Inflammatory macrophage treated with lipopolysaccharide for 4 hours (primary cell): Measurements from ENCODE around the gene STX1A.
A peak's percentile ranks its signal among the peaks of the same experiment; 100 is the strongest.

Source experiments
- DNase-seq: peaks from one replicate; pipeline ENCODE4 v3.0.0-alpha.2; 2020

Gene STX1A

GRCh38 chr7:73706126-73707044, 13.1 kb downstream of the STX1A start:
- DNase-seq, result no peak

- no peak for DNase-seq
Measured at GRCh38 chr7:73705551-73705920, 13.9 kb downstream of the STX1A start.

GRCh38 chr7:73704640-73705550, 14.6 kb downstream of the STX1A start:
- no peak for DNase-seq

- peak; percentile 52 for DNase-seq
Measured at GRCh38 chr7:73703757-73704639, 15.5 kb downstream of the STX1A start.

- DNase-seq, result no peak
Measured at GRCh38 chr7:73703225-73703624, 16.2 kb downstream of the STX1A start.

- DNase-seq, result no peak
Measured at GRCh38 chr7:73702665-73703064, 16.8 kb downstream of the STX1A start.

GRCh38 chr7:73702226-73702625, 17.2 kb downstream of the STX1A start:
- DNase-seq, result no peak

GRCh38 chr7:73701357-73701995, 18.0 kb downstream of the STX1A start:
- DNase-seq, result peak; percentile 57

- no peak for DNase-seq
Measured at GRCh38 chr7:73700581-73701134, 18.8 kb downstream of the STX1A start.

- DNase-seq, result no peak
Measured at GRCh38 chr7:73700069-73700423, 19.4 kb downstream of the STX1A start.

- no peak for DNase-seq
Measured at GRCh38 chr7:73699370-73700068, 19.9 kb downstream of the STX1A start.

GRCh38 chr7:73698410-73698809, 21.1 kb downstream of the STX1A start:
- no peak for DNase-seq

GRCh38 chr7:73696372-73696771, 23.1 kb downstream of the STX1A start:
- DNase-seq, result no peak

GRCh38 chr7:73690646-73691045, 28.8 kb downstream of the STX1A start:
- no peak for DNase-seq

- DNase-seq, result no peak
Measured at GRCh38 chr7:73688288-73688687, 31.2 kb downstream of the STX1A start.

GRCh38 chr7:73685311-73685710, 34.2 kb downstream of the STX1A start:
- DNase-seq, result no peak

GRCh38 chr7:73683788-73684693, 35.4 kb downstream of the STX1A start:
- no peak for DNase-seq

GRCh38 chr7:73683056-73683787, 36.2 kb downstream of the STX1A start, which contains the start of the genes BUD23 and DNAJC30:
BUD23 (plus strand) TSS chr7:73683597; CDS start chr7:73683626, 29 bp downstream.
DNAJC30 (minus strand) TSS chr7:73683453; CDS start chr7:73683423, 30 bp downstream.
- peak; percentile 95 for DNase-seq

GRCh38 chr7:73682745-73683055, 36.8 kb downstream of the STX1A start:
- DNase-seq, result no peak
